ENCODE data around the gene TBCD. TPM values are rescaled to one million over a fixed set of nuclear protein-coding genes. Genes with fewer than 3 reads are reported as not detected.
A peak's percentile ranks its signal among the peaks of the same experiment; 100 is the strongest.

Gene TBCD
- total RNA-seq, 2 donors from 2014 or later: 38.9 to 74.8 TPM

DNA sequence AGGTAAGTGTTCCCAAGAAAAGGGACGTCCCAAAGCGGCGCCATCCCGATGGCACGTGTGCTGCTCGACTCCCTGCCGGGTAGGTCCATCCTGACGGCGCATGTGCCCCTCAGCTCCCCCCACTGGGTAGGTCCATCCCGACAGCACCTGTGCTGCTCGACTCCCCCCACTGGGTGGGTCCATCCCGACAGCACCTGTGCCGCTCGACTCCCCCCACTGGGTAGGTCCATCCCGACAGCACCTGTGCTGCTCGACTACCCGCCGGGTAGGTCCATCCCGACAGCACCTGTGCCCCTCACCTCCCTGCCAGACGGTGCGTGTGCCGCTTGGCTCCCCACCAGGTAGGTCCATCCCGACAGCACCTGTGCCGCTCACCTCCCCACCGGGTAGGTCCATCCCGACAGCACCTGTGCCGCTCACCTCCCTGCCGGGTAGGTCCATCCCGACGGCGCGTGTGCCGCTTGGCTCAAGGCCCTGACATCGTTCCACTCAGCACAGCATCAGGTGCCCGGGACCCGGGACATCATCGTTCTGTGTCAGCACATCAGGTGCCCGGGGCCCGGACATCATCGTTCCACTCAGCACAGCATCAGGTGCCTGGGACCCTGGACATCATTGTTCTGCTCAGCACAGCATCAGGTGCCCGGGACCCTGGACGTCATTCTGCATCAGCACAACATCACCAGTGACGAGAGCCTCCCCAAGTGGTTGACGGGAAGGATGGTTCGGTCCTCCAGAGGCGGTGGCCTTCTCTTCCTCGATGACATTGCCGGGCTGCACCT, 22.2 kb upstream of the TBCD start:
- DNase-seq: no peak
- H3K9me3 ChIP-seq: no peaks in the 10 kb centered on the region
- 86 to 90% methylated on average over 15 to 47 of the region's 48 CpGs for WGBS, 2 donors
- intact Hi-C loops (cut with DNase I): no loop called here
- H3K36me3 ChIP-seq (replicated peaks in 1 of 2; ENCODE audit: insufficient read depth in 1 of 2, low read depth in 2 of 2): peaks cover 0 to 4% of the 10 kb centered on the region in 2 donors
- H3K4me1 ChIP-seq: peaks cover 3% of the 10 kb centered on the region
- no peak overlapping the region for H3K4me3 ChIP-seq
- TF ChIP-seq, protein P1, sequence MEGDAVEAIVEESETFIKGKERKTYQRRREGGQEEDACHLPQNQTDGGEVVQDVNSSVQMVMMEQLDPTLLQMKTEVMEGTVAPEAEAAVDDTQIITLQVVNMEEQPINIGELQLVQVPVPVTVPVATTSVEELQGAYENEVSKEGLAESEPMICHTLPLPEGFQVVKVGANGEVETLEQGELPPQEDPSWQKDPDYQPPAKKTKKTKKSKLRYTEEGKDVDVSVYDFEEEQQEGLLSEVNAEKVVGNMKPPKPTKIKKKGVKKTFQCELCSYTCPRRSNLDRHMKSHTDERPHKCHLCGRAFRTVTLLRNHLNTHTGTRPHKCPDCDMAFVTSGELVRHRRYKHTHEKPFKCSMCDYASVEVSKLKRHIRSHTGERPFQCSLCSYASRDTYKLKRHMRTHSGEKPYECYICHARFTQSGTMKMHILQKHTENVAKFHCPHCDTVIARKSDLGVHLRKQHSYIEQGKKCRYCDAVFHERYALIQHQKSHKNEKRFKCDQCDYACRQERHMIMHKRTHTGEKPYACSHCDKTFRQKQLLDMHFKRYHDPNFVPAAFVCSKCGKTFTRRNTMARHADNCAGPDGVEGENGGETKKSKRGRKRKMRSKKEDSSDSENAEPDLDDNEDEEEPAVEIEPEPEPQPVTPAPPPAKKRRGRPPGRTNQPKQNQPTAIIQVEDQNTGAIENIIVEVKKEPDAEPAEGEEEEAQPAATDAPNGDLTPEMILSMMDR (IDR thresholded peaks at IDR 0.05): no peak
- no peak for TF ChIP-seq POLR2A (IDR thresholded peaks at IDR 0.05)
- ATAC-seq: no peak
- no peaks in the 10 kb centered on the region for H3K27me3 ChIP-seq
- no peak overlapping the region for H3K27ac ChIP-seq

DNA sequence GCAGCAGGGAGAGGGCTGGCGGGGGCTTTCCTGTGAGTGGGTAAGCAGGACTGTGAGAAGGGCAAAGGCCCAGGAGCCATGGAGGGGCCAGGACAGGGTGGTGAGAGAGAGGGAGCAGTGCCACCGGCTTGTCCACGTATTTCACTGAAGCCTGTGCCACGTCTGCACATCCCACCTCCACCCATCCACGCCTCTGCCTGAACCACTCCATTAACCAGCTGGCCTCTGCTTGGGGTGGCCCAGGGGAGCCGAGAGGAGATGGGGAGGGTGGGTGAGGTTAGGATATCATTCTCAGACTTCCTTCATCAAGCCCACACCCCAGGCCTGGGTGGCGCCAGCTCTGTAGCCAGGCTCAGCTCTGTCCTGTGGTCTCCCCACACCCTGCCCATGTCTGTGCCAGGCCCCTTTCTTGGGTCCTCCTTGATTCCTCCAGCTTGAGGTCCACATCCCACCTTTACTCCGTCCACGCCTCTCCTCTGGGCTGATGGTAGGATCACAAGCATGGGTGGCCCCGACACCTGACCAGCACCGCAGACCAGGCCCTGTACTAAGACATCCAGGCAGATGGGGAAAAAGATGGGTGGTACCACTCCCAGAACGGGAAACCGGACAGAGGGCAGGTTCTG, 19.6 kb upstream of the TBCD start:
- WGBS, 2 donors: 96% methylated on average over 13 of the region's 13 CpGs
- H3K4me3 ChIP-seq: no peak overlapping the region
- H3K9me3 ChIP-seq: no peaks in the 10 kb centered on the region
- peaks cover 0 to under 1% of the 10 kb centered on the region in 2 donors for H3K36me3 ChIP-seq (replicated peaks in 1 of 2; ENCODE audit: insufficient read depth in 1 of 2, low read depth in 2 of 2)
- intact Hi-C loops (cut with DNase I): no loop called here
- no peaks in the 10 kb centered on the region for H3K27me3 ChIP-seq
- ATAC-seq (no peak), DNase-seq (no peak)
- H3K27ac ChIP-seq: no peak overlapping the region
- H3K4me1 ChIP-seq: peaks cover 22% of the 10 kb centered on the region
- TF ChIP-seq POLR2A (IDR thresholded peaks at IDR 0.05): no peak
- TF ChIP-seq, protein P1 (IDR thresholded peaks at IDR 0.05): no peak

DNA sequence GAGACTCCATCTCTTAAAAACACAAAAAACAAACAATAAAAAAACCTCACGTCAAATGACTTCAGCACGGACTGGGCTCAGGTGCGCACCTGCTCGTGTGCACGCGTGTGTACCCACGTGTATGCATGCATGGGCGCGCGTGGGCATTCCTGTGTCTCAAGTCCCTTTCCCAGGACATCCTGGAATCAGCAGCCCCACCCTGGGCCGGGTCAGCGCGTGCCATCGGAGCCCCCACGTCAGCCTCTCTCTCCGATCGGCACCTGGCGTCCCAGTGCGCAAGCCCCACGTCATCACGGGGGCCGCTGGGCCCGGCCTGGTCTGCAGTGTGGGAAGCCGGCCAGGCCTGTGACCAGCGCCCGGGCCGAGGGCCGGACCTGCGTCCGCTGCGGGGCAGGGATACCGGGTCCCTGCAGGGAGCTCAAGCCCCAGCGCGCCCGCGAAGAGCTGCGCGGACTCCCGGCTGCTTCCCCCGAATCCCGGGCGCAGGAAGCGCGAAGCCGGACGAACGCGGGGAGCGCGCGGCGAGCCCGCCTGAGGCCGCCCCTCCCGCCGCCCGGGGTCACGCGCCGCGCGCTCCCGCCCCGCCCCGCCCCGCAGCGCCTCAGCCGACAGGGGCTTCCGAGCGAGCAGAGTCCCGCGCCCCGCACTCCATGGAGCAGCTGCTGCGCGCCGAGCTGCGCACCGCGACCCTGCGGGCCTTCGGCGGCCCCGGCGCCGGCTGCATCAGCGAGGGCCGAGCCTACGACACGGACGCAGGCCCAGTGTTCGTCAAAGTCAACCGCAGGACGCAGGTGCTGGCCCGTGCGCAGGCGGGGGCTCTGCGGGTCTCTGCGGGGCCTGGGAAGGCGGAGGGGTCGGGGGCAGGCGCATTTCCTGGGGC, 16.6 kb upstream of the TBCD start, which contains the start of gene FN3K:
Gene FN3K (plus strand): TSS at position 629 of the 880 bp plus-strand sequence. CDS start 22 bp downstream, at position 651.
- 0 to 2% methylated on average over 11 to 96 of the region's 101 CpGs for WGBS, 2 donors
- ATAC-seq: peak; percentile 79
- no peaks in the 10 kb centered on the region for H3K27me3 ChIP-seq
- intact Hi-C loops (cut with DNase I): no loop called here
- peak within 1 kb of the TSS; percentile 46 to 82 (median 65) for H3K27ac ChIP-seq
- H3K9me3 ChIP-seq: no peaks in the 10 kb centered on the region
- peak within 1 kb of the TSS; percentile 51 to 56 for H3K4me3 ChIP-seq
- H3K36me3 ChIP-seq (replicated peaks in 1 of 2; ENCODE audit: insufficient read depth in 1 of 2, low read depth in 2 of 2): peaks cover 0 to 7% of the 10 kb centered on the region in 2 donors
- peak; percentile 67 to 80 (median 72) for DNase-seq
- TF ChIP-seq, protein P1 (IDR thresholded peaks at IDR 0.05): no peak
- peak; percentile 55 to 69 (median 61) for TF ChIP-seq POLR2A (IDR thresholded peaks at IDR 0.05)
- H3K4me1 ChIP-seq: peaks cover 36% of the 10 kb centered on the region

DNA sequence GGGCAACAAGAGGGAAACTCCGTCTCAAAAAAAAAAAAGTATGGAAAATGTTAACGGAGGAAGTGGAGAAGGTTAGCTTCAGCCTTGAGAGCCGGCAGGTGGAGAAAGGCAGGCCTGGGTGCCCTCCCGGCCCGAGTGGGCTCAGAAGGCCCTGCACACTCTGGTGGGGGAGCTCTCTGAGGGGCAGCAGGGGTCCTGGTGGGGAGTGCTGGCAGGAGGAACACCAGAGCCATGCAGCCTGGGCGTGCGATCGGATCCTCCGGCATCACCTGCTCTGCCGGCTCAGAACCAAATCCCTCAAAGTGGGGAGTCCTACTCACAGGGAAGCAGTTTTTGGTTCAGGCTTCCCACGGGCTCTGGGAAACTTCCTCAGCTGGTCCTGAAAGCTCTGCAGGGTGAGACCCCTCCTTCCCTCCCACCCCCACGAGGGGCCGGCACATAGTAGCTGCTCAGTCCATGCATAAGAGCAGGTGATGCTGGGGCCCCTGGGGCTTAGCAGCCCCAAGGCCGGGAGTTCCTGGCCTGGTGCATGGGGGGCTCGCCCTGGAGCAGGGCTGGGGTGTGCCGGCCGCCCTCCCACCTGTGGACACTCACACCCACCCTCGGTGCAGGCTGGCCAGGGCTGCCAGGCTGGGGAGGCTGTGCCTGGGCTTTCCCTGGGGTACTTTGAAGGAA, 15.2 kb upstream of the TBCD start:
- DNase-seq (no peak), ATAC-seq (no peak)
- Histone ChIP-seq H3K27me3 (no peaks in the 10 kb centered on the region), H3K27ac (peak overlapping the region in 2 of 4 donors; percentile 59 to 82), H3K36me3 (replicated peaks in 1 of 2; ENCODE audit: insufficient read depth in 1 of 2, low read depth in 2 of 2) (peaks cover 11 to 14% of the 10 kb centered on the region in 2 donors), H3K9me3 (no peaks in the 10 kb centered on the region), H3K4me1 (peaks cover 36% of the 10 kb centered on the region), H3K4me3 (no peak overlapping the region)
- intact Hi-C loops (cut with DNase I): no loop called here
- WGBS, 2 donors: 54 to 61% methylated on average over 7 to 18 of the region's 18 CpGs
- no peak for TF ChIP-seq POLR2A (IDR thresholded peaks at IDR 0.05)
- TF ChIP-seq, protein P1 (IDR thresholded peaks at IDR 0.05): no peak
